IMR-90 (cell line): ENCODE measurements around the gene PYROXD2. TPM values are rescaled to one million over a fixed set of nuclear protein-coding genes. Genes with fewer than 3 reads are reported as not detected.

Experiments used
- ATAC-seq: fragments of 200-7000 bp; cut with Tn5 transposase; 2 replicates; pipeline ENCODE4 v1.9.1; 2020; ENCODE audit warnings: low read depth, mild to moderate bottlenecking, moderate library complexity
- BruUV-seq: library from RNA; stranded (reverse); fragments of 400-500 nt; replicated peaks from 2 replicates; lab custom pipeline; 2021; lab: Mats Ljungman, UMichigan
- CTCF ChIA-PET: fragments of 300-600 bp; formaldehyde crosslinking; extraction: SDS; loops from one replicate; lab custom pipeline; 2021; ENCODE audit warnings: antibody characterized with exemption; lab: Yijun Ruan, JAX
- POLR2A ChIA-PET: fragments of 300-600 bp; sonication (Branson Sonifier 250); formaldehyde crosslinking; loops from one replicate; lab custom pipeline; 2022; ENCODE audit warnings: antibody characterized with exemption; ENCODE audit not compliant: unreplicated experiment; lab: Charles Lee
- DNase-seq: peaks from one replicate; pipeline ENCODE4 v3.0.0; 2013
- H2AFZ ChIP-seq: replicated peaks from 2 replicates; pipeline ENCODE3; 2013; ENCODE audit warnings: low read length, mild to moderate bottlenecking; ENCODE audit not compliant: poor library complexity
- H2AK5ac ChIP-seq: 2 replicates; pipeline ENCODE4 v1.6.1; 2013; ENCODE audit warnings: low read depth, low read length, inconsistent platforms
- H2AK9ac ChIP-seq: replicated peaks from 2 replicates; pipeline ENCODE3; 2013; ENCODE audit warnings: mild to moderate bottlenecking, low read depth, low read length, moderate library complexity; ENCODE audit not compliant: poor library complexity
- H2BK120ac ChIP-seq: 2 replicates; pipeline ENCODE4 v1.6.1; 2013; ENCODE audit warnings: low read depth, low read length, inconsistent platforms
- H2BK15ac ChIP-seq: 3 replicates; pipeline ENCODE4 v1.6.1; 2013; ENCODE audit warnings: low read depth, low read length, inconsistent platforms
- H2BK20ac ChIP-seq: 2 replicates; pipeline ENCODE4 v1.6.1; 2013; ENCODE audit warnings: low read depth, mild to moderate bottlenecking, inconsistent platforms, low read length, moderate library complexity
- H2BK5ac ChIP-seq: 2 replicates; pipeline ENCODE4 v1.6.1; 2013; ENCODE audit warnings: mild to moderate bottlenecking, low read depth, low read length, inconsistent platforms; ENCODE audit not compliant: poor library complexity, severe bottlenecking
- H3K14ac ChIP-seq: replicated peaks from 2 replicates; pipeline ENCODE4 v1.6.1; 2013; ENCODE audit warnings: low read depth, low read length, inconsistent platforms
- H3K18ac ChIP-seq: 2 replicates; pipeline ENCODE4 v1.6.1; 2013; ENCODE audit warnings: low read depth, low read length, control low read depth
- H3K23ac ChIP-seq: 2 replicates; pipeline ENCODE4 v1.6.1; 2013; ENCODE audit warnings: low read depth, low read length, inconsistent platforms
- H3K27ac ChIP-seq: 2 replicates; pipeline ENCODE4 v1.5.1; 2013; ENCODE audit warnings: mild to moderate bottlenecking, control low read depth, low read length; ENCODE audit not compliant: insufficient read depth
- H3K27me3 ChIP-seq: 2 replicates; pipeline ENCODE4 v1.6.1; 2013; ENCODE audit warnings: low read length; ENCODE audit not compliant: control insufficient read depth, insufficient read depth
- H3K36me3 ChIP-seq: 2 replicates; pipeline ENCODE4 v1.6.1; 2013; ENCODE audit warnings: low read length, mixed read lengths; ENCODE audit not compliant: control insufficient read depth, insufficient read depth
- H3K4ac ChIP-seq: 2 replicates; pipeline ENCODE4 v1.6.1; 2013; ENCODE audit warnings: low read depth, low read length, inconsistent platforms
- H3K4me1 ChIP-seq: 2 replicates; pipeline ENCODE4 v1.6.1; 2013; ENCODE audit warnings: low read length, mixed read lengths; ENCODE audit not compliant: control insufficient read depth, insufficient read depth
- H3K4me2 ChIP-seq: 2 replicates; pipeline ENCODE4 v1.6.1; 2013; ENCODE audit warnings: low read depth, mild to moderate bottlenecking, control low read depth, low read length, moderate library complexity
- H3K4me3 ChIP-seq: 2 replicates; pipeline ENCODE4 v1.5.1; 2013; ENCODE audit warnings: low read depth, mild to moderate bottlenecking, control low read depth, low read length, moderate library complexity; ENCODE audit not compliant: insufficient read depth
- H3K56ac ChIP-seq: 2 replicates; pipeline ENCODE4 v1.6.1; 2013; ENCODE audit warnings: low read length, inconsistent platforms; ENCODE audit not compliant: insufficient read depth; ENCODE audit errors: extremely low read depth
- H3K79me1 ChIP-seq, 2 experiments: 2 replicates each; pipeline ENCODE4 v1.6.1; 2013; ENCODE audit warnings: low read length in 2 of 2, inconsistent platforms in 1 of 2, low read depth in 1 of 2
- H3K9ac ChIP-seq: 2 replicates; pipeline ENCODE4 v1.6.1; 2013; ENCODE audit warnings: low read depth, low read length, control low read depth
- H3K9me1 ChIP-seq: 2 replicates; pipeline ENCODE4 v1.6.1; 2013; ENCODE audit warnings: low read length, inconsistent platforms; ENCODE audit not compliant: insufficient read depth
- H3K9me3 ChIP-seq: 2 replicates; pipeline ENCODE4 v1.6.1; 2013; ENCODE audit warnings: low read length; ENCODE audit not compliant: control insufficient read depth, insufficient read depth
- H4K20me1 ChIP-seq: 2 replicates; pipeline ENCODE4 v1.6.1; 2013; ENCODE audit warnings: low read length, inconsistent platforms; ENCODE audit not compliant: insufficient read depth
- H4K5ac ChIP-seq: 2 replicates; pipeline ENCODE4 v1.6.1; 2013; ENCODE audit warnings: mild to moderate bottlenecking, low read depth, low read length, control low read depth
- H4K8ac ChIP-seq, 2 experiments: 2 replicates each; pipeline ENCODE4 v1.6.1; 2013; ENCODE audit warnings: low read depth in 2 of 2, low read length in 2 of 2, control low read depth in 1 of 2, inconsistent platforms in 1 of 2
- H4K91ac ChIP-seq: 2 replicates; pipeline ENCODE4 v1.6.1; 2013; ENCODE audit warnings: low read depth, low read length, inconsistent platforms; ENCODE audit not compliant: insufficient read depth
- BHLHE40 ChIP-seq: fragments of 150-350 bp; IDR thresholded peaks from 2 replicates; pipeline ENCODE4 v1.6.1; 2016; ENCODE audit warnings: mild to moderate bottlenecking, low read depth, low read length
- CEBPB ChIP-seq: IDR thresholded peaks from 2 replicates; pipeline ENCODE4 v1.6.1; 2012; ENCODE audit warnings: low read depth, low read length, improper control_type of control experiment
- CTCF ChIP-seq: conservative IDR thresholded peaks from 2 replicates; pipeline ENCODE4 v1.5.1; 2012; ENCODE audit warnings: mild to moderate bottlenecking, low read depth, low read length, improper control_type of control experiment
- FOS ChIP-seq: fragments of 150-350 bp; IDR thresholded peaks from 2 replicates; pipeline ENCODE4 v1.6.1; 2016; ENCODE audit warnings: low read depth, low read length
- MAFK ChIP-seq: IDR thresholded peaks from 2 replicates; pipeline ENCODE4 v1.6.1; 2012; ENCODE audit warnings: low read depth, low read length, improper control_type of control experiment
- MAZ ChIP-seq: IDR thresholded peaks from 2 replicates; pipeline ENCODE4 v1.6.1; 2012; ENCODE audit warnings: low read depth, mild to moderate bottlenecking, low read length, improper control_type of control experiment, moderate library complexity, borderline replicate concordance
- NFE2L2 ChIP-seq: fragments of 150-350 bp; IDR thresholded peaks from 2 replicates; pipeline ENCODE4 v1.6.1; 2016; ENCODE audit warnings: low read depth, mild to moderate bottlenecking, low read length
- RCOR1 ChIP-seq: IDR thresholded peaks from 2 replicates; pipeline ENCODE4 v1.6.1; 2012; ENCODE audit warnings: mild to moderate bottlenecking, low read length, improper control_type of control experiment; ENCODE audit not compliant: insufficient replicate concordance
- SMC3 ChIP-seq: fragments of 150-350 bp; IDR thresholded peaks from 2 replicates; pipeline ENCODE4 v1.6.1; 2016; ENCODE audit warnings: low read depth, mild to moderate bottlenecking, antibody characterized with exemption, low read length, moderate library complexity
- WGBS, 2 experiments: methylation state at CpG; one replicate each; pipeline versions ENCODE4 v1.1.5 to v1.1.7; 2013; ENCODE audit warnings: missing lambda C conversion rate in 2 of 2; ENCODE audit not compliant: insufficient read length in 1 of 2; ENCODE audit errors: extremely low coverage in 2 of 2; 5-methylcytosine and 5-hydroxymethylcytosine counted together
- dilution Hi-C: fragments of 300-500 bp; cut with HindIII; formaldehyde crosslinking; loops from one replicate; pipeline ENCODE4 v1.14.3; 2018; ENCODE audit warnings: low sequenced_read_pairs; ENCODE audit not compliant: unreplicated experiment
- in situ Hi-C: fragments of 300-500 bp; cut with MboI; formaldehyde crosslinking; loops from 3 replicates; pipeline ENCODE4 v1.14.3; 2019; ENCODE audit warnings: low sequenced_read_pairs, inconsistent platforms, mixed read lengths
- intact Hi-C: fragments of 100-400 bp; cut with micrococcal nuclease; formaldehyde crosslinking; loops from 2 replicates; pipeline ENCODE4 v1.10.0; 2022
- polyA plus RNA-seq, 3 experiments: library from polyadenylated mRNA; depleted of rRNA; stranded (reverse); fragments of >200 nt; gene quantifications; 2 replicates each; pipeline ENCODE4 v1.2.3, GENCODE V29; 2012; ENCODE audit warnings: low replicate concordance in 1 of 3
- total RNA-seq: library from RNA; depleted of rRNA; stranded (reverse); fragments of >200 nt; gene quantifications from 2 replicates; pipeline ENCODE4 v1.2.3, GENCODE V29; 2012

PYROXD2 gene
- total and polyA plus RNA-seq, 2 of the 4 experiments (the other 2 are of a cell fraction) = 6.5 to 16.3 TPM

GRCh38 chr10:98460837-98461499, 46.0 kb upstream of the PYROXD2 start:
- peak overlapping the region; percentile 72 for H3K4ac ChIP-seq
- peaks cover 4% of the 10 kb centered on the region for H3K4me1 ChIP-seq
- H3K79me1 ChIP-seq = no peaks in the 10 kb centered on the region
- H3K36me3 ChIP-seq = no peaks in the 10 kb centered on the region
- H2AFZ ChIP-seq = peak overlapping the region; percentile 73
- no peak overlapping the region for H3K9ac ChIP-seq
- H3K14ac ChIP-seq = peak overlapping the region; percentile 23; the same call in 1 of the 2 replicates
- dilution Hi-C loops (no loop called here), in situ Hi-C loops (loop anchor here (5.0 to 10.0 kb wide), 2 partner anchors 201 to 784 kb away; no protein-coding TSS in a partner anchor), intact Hi-C loops (no loop called here)
- H4K20me1 ChIP-seq = no peaks in the 10 kb centered on the region
- peak overlapping the region; percentile 19; the same call in 1 of the 2 replicates for H3K4me2 ChIP-seq
- H3K9me3 ChIP-seq = no peaks in the 10 kb centered on the region
- H2BK120ac ChIP-seq = peak overlapping the region; percentile 73
- peak overlapping the region; percentile 25 for H3K18ac ChIP-seq
- peak overlapping the region; percentile 44; the same call in 1 of the 2 replicates for H2AK5ac ChIP-seq
- no peaks in the 10 kb centered on the region for H3K27me3 ChIP-seq
- no peak overlapping the region for H3K56ac ChIP-seq
- no peaks in the 10 kb centered on the region for H3K9me1 ChIP-seq
- peak overlapping the region; percentile 65 for H2BK5ac ChIP-seq
- H3K4me3 ChIP-seq = no peak overlapping the region
- H3K23ac ChIP-seq = peak overlapping the region; percentile 10; the same call in 1 of the 2 replicates
- peak; percentile 89 for ATAC-seq
- peak overlapping the region in 1 of 2 experiments; percentile 49; a peak in 2 of 4 replicates for H4K8ac ChIP-seq
- peak overlapping the region; percentile 59 for H3K27ac ChIP-seq
- peak overlapping the region; percentile 3; the same call in 2 of the 3 replicates for H2BK15ac ChIP-seq
- BruUV-seq = no TSS peak
- H2AK9ac ChIP-seq = peak overlapping the region; percentile 21
- TF ChIP-seq BHLHE40 (peak; percentile 43; the same call in 1 of the 2 replicates), CTCF (no peak), NFE2L2 (no peak), FOS (peak; percentile 99), RCOR1 (peak; percentile 91), MAFK (peak; percentile 76), CEBPB (peak; percentile 98), SMC3 (no peak), MAZ (peak; percentile 43; the same call in 1 of the 2 replicates)
- peak; percentile 96 for DNase-seq
- H4K91ac ChIP-seq = peak overlapping the region; percentile 45
- no CpG with 5 or more reads among the region's 3 CpGs for WGBS, 2 experiments
- H2BK20ac ChIP-seq = peak overlapping the region; percentile 62
- H4K5ac ChIP-seq = no peak overlapping the region
- ChIA-PET POLR2A (no interaction called here), CTCF (interaction anchor here (0.9 to 1.4 kb wide), 3 partner anchors 35 to 152 kb away, joined by 3 read pairs; no protein-coding TSS in a partner anchor)
